Sigmoid colon (tissue), 7 donors: ENCODE measurements around the gene CFAP69. TPM values are rescaled to one million over a fixed set of nuclear protein-coding genes. Genes with fewer than 3 reads are reported as not detected.

Source experiments
- DNase-seq: peaks from one replicate; pipeline ENCODE4 v3.0.0-alpha.2; 2019
- H3K27ac ChIP-seq, 4 donors: fragments of 200-600 bp; sonication (generic); one replicate each; pipeline ENCODE4 v1.5.1; 2016 to 2019; ENCODE audit warnings: mild to moderate bottlenecking in 1 of 4
- H3K27me3 ChIP-seq, 3 donors: fragments of 200-600 bp; sonication (generic); one replicate each; pipeline ENCODE4 v1.5.1; 2019; ENCODE audit warnings: mild to moderate bottlenecking in 1 of 3
- H3K36me3 ChIP-seq, 4 donors: fragments of 200-600 bp; sonication (generic); one replicate each; pipeline ENCODE4 v1.5.1; 2016 to 2019
- H3K4me1 ChIP-seq, 4 donors: fragments of 200-600 bp; sonication (generic); one replicate each; pipeline ENCODE4 v1.5.1; 2017 to 2019
- H3K4me3 ChIP-seq, 4 donors: fragments of 200-600 bp; sonication (generic); one replicate each; pipeline ENCODE4 v1.5.1; 2017 to 2019; ENCODE audit warnings: mild to moderate bottlenecking in 2 of 4, moderate library complexity in 1 of 4
- H3K9me3 ChIP-seq, 4 donors: fragments of 200-600 bp in 3 of 4; sonication (generic) in 3 of 4; one replicate each; pipeline versions ENCODE4 v1.5.1 to v1.6.1; 2013 to 2019
- CTCF ChIP-seq, 4 experiments: fragments of 450-650 bp in 3 of 4; fragments of 200-600 bp in 1 of 4; IDR thresholded peaks; one replicate each; pipeline ENCODE4 v1.5.1; 2016 to 2019; ENCODE audit warnings: antibody characterized with exemption in 4 of 4, mild to moderate bottlenecking in 3 of 4, moderate library complexity in 2 of 4
- EP300 ChIP-seq, 4 donors: sonication (generic); formaldehyde crosslinking; IDR thresholded peaks; one replicate each; pipeline ENCODE4 v1.6.1; 2017; ENCODE audit warnings: antibody characterized with exemption in 4 of 4
- POLR2A ChIP-seq, 2 donors: fragments of 450-650 bp; IDR thresholded peaks; one replicate each; pipeline ENCODE4 v1.6.1; 2016; ENCODE audit warnings: antibody characterized with exemption in 2 of 2, mild to moderate bottlenecking in 2 of 2, moderate library complexity in 2 of 2
- POLR2AphosphoS5 ChIP-seq, 4 donors: sonication (generic); formaldehyde crosslinking; IDR thresholded peaks; one replicate each; pipeline ENCODE4 v1.6.1; 2017; ENCODE audit warnings: antibody characterized with exemption in 4 of 4
- whole genome bisulfite sequencing, 2 donors: extraction: QIAGEN DNeasy Blood & Tissue Kit; methylation state at CpG; one replicate each; pipeline ENCODE4 v1.1.7; 2013; 5-methylcytosine and 5-hydroxymethylcytosine counted together
- intact Hi-C: fragments of 100-400 bp; cut with DNase I; formaldehyde crosslinking; loops from one replicate; pipeline ENCODE4 v1.15.1; 2023
- polyA plus RNA-seq, 3 donors: library from polyadenylated mRNA; stranded (reverse); fragments of 200-250 nt; gene quantifications; one replicate each; pipeline ENCODE4 v1.2.3, GENCODE V29; 2013
- total RNA-seq, 4 donors: library from RNA; depleted of rRNA; stranded (reverse); fragments of >200 nt; gene quantifications; one replicate each; pipeline ENCODE4 v1.1.0, GENCODE V29; 2016
- donor health status: healthy with polysubstance abuse.
- donor health status: Bipolar disorder and iron deficiency.
- donor health status: healthy.

The CFAP69 gene
- total and polyA plus RNA-seq, 7 donors: 1.0 to 23.5 (median 4.9) TPM

GRCh38 chr7:90213521-90213920 lies 31.5 kb upstream of the CFAP69 start:
- Histone ChIP-seq H3K4me3 (peak overlapping the region in 2 of 4 donors; percentile 72 to 74), H3K4me1 (peaks cover 0 to 16% (median 7%) of the 10 kb centered on the region in 4 donors), H3K27ac (peak overlapping the region in 2 of 4 donors; percentile 80 to 88), H3K9me3 (no peaks in the 10 kb centered on the region), H3K36me3 (no peaks in the 10 kb centered on the region), H3K27me3 (no peaks in the 10 kb centered on the region)
- intact Hi-C loops: loop anchor here (5.0 kb wide), 1 partner anchor 134 kb away; the partner anchor contains the start of gene GTPBP10
- no peak for TF ChIP-seq CTCF (IDR thresholded peaks at IDR 0.05)
- TF ChIP-seq POLR2AphosphoS5 (IDR thresholded peaks at IDR 0.05): no peak
- no peak for TF ChIP-seq EP300 (IDR thresholded peaks at IDR 0.05)
- TF ChIP-seq POLR2A (IDR thresholded peaks at IDR 0.05): no peak
- 31 to 63% methylated on average over 2 of the region's 2 CpGs for WGBS, 2 donors
- no peak for DNase-seq

- intact Hi-C loops: no loop called here
- H3K9me3 ChIP-seq: no peaks in the 10 kb centered on the region
- 93 to 94% methylated on average over 6 of the region's 6 CpGs for WGBS, 2 donors
- DNase-seq: no peak
- no peak for TF ChIP-seq POLR2A (IDR thresholded peaks at IDR 0.05)
- TF ChIP-seq EP300 (IDR thresholded peaks at IDR 0.05): no peak
- no peak for TF ChIP-seq CTCF (IDR thresholded peaks at IDR 0.05)
- peak in 1 of 4 donors; percentile 22 for TF ChIP-seq POLR2AphosphoS5 (IDR thresholded peaks at IDR 0.05)
- H3K4me3 ChIP-seq: no peak overlapping the region
- no peaks in the 10 kb centered on the region for H3K36me3 ChIP-seq
- peak overlapping the region in 2 of 4 donors; percentile 2 to 32 for H3K27ac ChIP-seq
- H3K4me1 ChIP-seq: peaks cover 0 to 12% (median 0%) of the 10 kb centered on the region in 4 donors
- no peaks in the 10 kb centered on the region for H3K27me3 ChIP-seq
Observed at GRCh38 chr7:90216080-90216674, 28.8 kb upstream of the CFAP69 start.

- Histone ChIP-seq H3K9me3 (no peaks in the 10 kb centered on the region), H3K4me1 (peaks cover 0 to 12% (median 0%) of the 10 kb centered on the region in 4 donors), H3K36me3 (no peaks in the 10 kb centered on the region), H3K27me3 (no peaks in the 10 kb centered on the region), H3K27ac (peak overlapping the region in 1 of 4 donors; percentile 32), H3K4me3 (no peak overlapping the region)
- DNase-seq: no peak
- WGBS, 2 donors: 91 to 92% methylated on average over 2 of the region's 2 CpGs
- TF ChIP-seq EP300 (IDR thresholded peaks at IDR 0.05) (no peak), POLR2AphosphoS5 (IDR thresholded peaks at IDR 0.05) (no peak), POLR2A (IDR thresholded peaks at IDR 0.05) (no peak), CTCF (IDR thresholded peaks at IDR 0.05) (no peak)
- intact Hi-C loops: no loop called here
Observed at GRCh38 chr7:90216771-90217170, 28.2 kb upstream of the CFAP69 start.

- TF ChIP-seq POLR2A (IDR thresholded peaks at IDR 0.05) (no peak), CTCF (IDR thresholded peaks at IDR 0.05) (no peak), EP300 (IDR thresholded peaks at IDR 0.05) (no peak), POLR2AphosphoS5 (IDR thresholded peaks at IDR 0.05) (no peak)
- no peaks in the 10 kb centered on the region for H3K4me1 ChIP-seq
- no peaks in the 10 kb centered on the region for H3K9me3 ChIP-seq
- H3K4me3 ChIP-seq: no peak overlapping the region
- H3K27ac ChIP-seq: peak overlapping the region in 3 of 4 donors; percentile 36 to 52 (median 40)
- intact Hi-C loops: no loop called here
- peaks cover 0 to 15% (median 0%) of the 10 kb centered on the region in 4 donors for H3K36me3 ChIP-seq
- no peak for DNase-seq
- no peaks in the 10 kb centered on the region for H3K27me3 ChIP-seq
Observed at GRCh38 chr7:90222390-90222789, 22.6 kb upstream of the CFAP69 start.
